ENCODE data around the gene KPNA4. TPM values are rescaled to one million over a fixed set of nuclear protein-coding genes. Genes with fewer than 3 reads are reported as not detected.
A peak's percentile ranks its signal among the peaks of the same experiment; 100 is the strongest.

Gene KPNA4
- polyA plus RNA-seq, 3 donors, result 4.4 to 14.7 (median 4.5) TPM

GRCh38 chr3:160556141-160556540 is 9.2 kb downstream of the KPNA4 start:
- DNase-seq, result no peak
- intact Hi-C loops (cut with micrococcal nuclease), result no loop called here
- Histone ChIP-seq H3K4me1 (ENCODE audit: control insufficient read depth in 1 of 2, insufficient read depth in 2 of 2, low read length in 2 of 2) (no peaks in the 10 kb centered on the region), H3K9ac (ENCODE audit: insufficient read depth, low read length, poor library complexity, severe bottlenecking) (no peak overlapping the region), H3K4me2 (replicated peaks; ENCODE audit: extremely low read depth, low read length, poor library complexity, severe bottlenecking) (no peak overlapping the region), H3K27me3 (ENCODE audit: control insufficient read depth in 2 of 2, insufficient read depth in 2 of 2, low read length in 2 of 2) (no peaks in the 10 kb centered on the region), H3K4me3 (replicated peaks in 1 of 3; ENCODE audit: low read depth in 2 of 3, low read length in 3 of 3) (no peak overlapping the region), H3K27ac (ENCODE audit: low read depth in 1 of 2, low read length in 2 of 2) (no peak overlapping the region), H3K79me2 (ENCODE audit: insufficient read depth, low read length) (peaks cover 100% of the 10 kb centered on the region), H3K9me3 (replicated peaks in 1 of 2; ENCODE audit: control insufficient read depth in 1 of 2, insufficient read depth in 1 of 2, low read length in 2 of 2) (no peaks in the 10 kb centered on the region), H4K20me1 (ENCODE audit: insufficient read depth, low read length) (peaks cover 100% of the 10 kb centered on the region), H2AFZ (ENCODE audit: insufficient read depth, low read depth, low read length, poor library complexity, severe bottlenecking) (no peak overlapping the region), H3K36me3 (replicated peaks in 1 of 2; ENCODE audit: control insufficient read depth in 1 of 2, insufficient read depth in 2 of 2, low read length in 2 of 2) (peaks cover under 1 to 3% of the 10 kb centered on the region in 2 donors)
- Mint-ChIP-seq H3K36me3 (peaks cover 4 to 8% of the 10 kb centered on the region in 2 donors), H3K27ac (peak overlapping the region in 1 of 7 donors; percentile 23), H3K27me3 (ENCODE audit: low read depth in 3 of 3) (no peaks in the 10 kb centered on the region), H3K4me3 (no peak overlapping the region), H3K4me1 (peaks cover 38% of the 10 kb centered on the region), H3K9me3 (peaks cover 0 to 5% (median 0%) of the 10 kb centered on the region in 7 donors)
- WGBS (ENCODE audit: insufficient coverage), result no CpG with 5 or more reads among the region's 2 CpGs
- TF ChIP-seq CTCF (IDR thresholded peaks at IDR 0.05), result no peak

- Mint-ChIP-seq H3K27me3 (ENCODE audit: low read depth in 3 of 3) (no peaks in the 10 kb centered on the region), H3K9me3 (peaks cover 0 to 11% (median 9%) of the 10 kb centered on the region in 7 donors), H3K27ac (no peak overlapping the region), H3K4me3 (no peak overlapping the region), H3K36me3 (peaks cover 12 to 16% of the 10 kb centered on the region in 2 donors), H3K4me1 (peaks cover 28% of the 10 kb centered on the region)
- H3K36me3 ChIP-seq (replicated peaks in 1 of 2; ENCODE audit: control insufficient read depth in 1 of 2, insufficient read depth in 2 of 2, low read length in 2 of 2), result peaks cover 3 to 10% of the 10 kb centered on the region in 2 donors
- peaks cover 100% of the 10 kb centered on the region for H4K20me1 ChIP-seq (ENCODE audit: insufficient read depth, low read length)
- no peak for TF ChIP-seq CTCF (IDR thresholded peaks at IDR 0.05)
- no peak for DNase-seq
- intact Hi-C loops (cut with micrococcal nuclease), result no loop called here
- H2AFZ ChIP-seq (ENCODE audit: insufficient read depth, low read depth, low read length, poor library complexity, severe bottlenecking), result no peak overlapping the region
- H3K4me2 ChIP-seq (replicated peaks; ENCODE audit: extremely low read depth, low read length, poor library complexity, severe bottlenecking), result no peak overlapping the region
- no peak overlapping the region for H3K27ac ChIP-seq (ENCODE audit: low read depth in 1 of 2, low read length in 2 of 2)
- peaks cover 5 to 10% of the 10 kb centered on the region in 2 donors for H3K9me3 ChIP-seq (replicated peaks in 1 of 2; ENCODE audit: control insufficient read depth in 1 of 2, insufficient read depth in 1 of 2, low read length in 2 of 2)
- no peaks in the 10 kb centered on the region for H3K27me3 ChIP-seq (ENCODE audit: control insufficient read depth in 2 of 2, insufficient read depth in 2 of 2, low read length in 2 of 2)
- no peak overlapping the region for H3K4me3 ChIP-seq (replicated peaks in 1 of 3; ENCODE audit: low read depth in 2 of 3, low read length in 3 of 3)
- no peak overlapping the region for H3K9ac ChIP-seq (ENCODE audit: insufficient read depth, low read length, poor library complexity, severe bottlenecking)
- no CpG with 5 or more reads among the region's 3 CpGs for WGBS (ENCODE audit: insufficient coverage)
- H3K79me2 ChIP-seq (ENCODE audit: insufficient read depth, low read length), result peaks cover 100% of the 10 kb centered on the region
- H3K4me1 ChIP-seq (ENCODE audit: control insufficient read depth in 1 of 2, insufficient read depth in 2 of 2, low read length in 2 of 2), result no peaks in the 10 kb centered on the region
Measured at GRCh38 chr3:160554980-160555379, 10.4 kb downstream of the KPNA4 start.

Measured in CD14-positive monocyte (primary cell).